HK-2 (cell line): ENCODE data around the gene PGM3.

Experiments used
- DNase-seq: peaks from one replicate; pipeline ENCODE4 v3.0.0-alpha.2; 2018; ENCODE audit not compliant: unreplicated experiment

The PGM3 gene

GRCh38 chr6:83119742-83120300 is 73.2 kb downstream of the PGM3 start:
- DNase-seq: no peak

GRCh38 chr6:83117802-83118201 is 75.3 kb downstream of the PGM3 start:
- DNase-seq: no peak
